IPS-18c (cell line): ENCODE data around the gene PTGR3.

Source experiments
- H3K4me3 ChIP-seq: 2 replicates; pipeline ENCODE4 v1.7.0; 2013; ENCODE audit warnings: low read depth, mild to moderate bottlenecking, low read length, moderate library complexity; ENCODE audit not compliant: insufficient read depth
- H3K9me3 ChIP-seq: one replicate; pipeline ENCODE4 v1.6.1; 2013; ENCODE audit warnings: mild to moderate bottlenecking, low read length, moderate library complexity; ENCODE audit not compliant: control insufficient read depth, insufficient read depth

PTGR3 gene

DNA sequence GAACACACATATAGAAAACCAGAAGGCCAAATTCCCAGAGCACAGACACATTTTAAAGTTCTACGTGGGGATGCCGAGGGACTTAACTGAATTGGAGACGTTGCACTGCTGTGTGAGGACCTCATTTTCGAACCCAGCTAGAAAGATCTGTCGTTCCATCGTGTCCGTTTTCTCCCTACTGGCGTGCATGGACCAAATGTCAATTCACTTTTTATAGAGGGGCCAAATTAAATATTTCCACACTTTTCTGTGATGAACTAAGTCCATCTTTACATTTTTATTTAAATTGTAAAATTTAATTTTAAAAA lies 966 bp upstream of the PTGR3 start:
- peak overlapping the region; percentile 70 for H3K4me3 ChIP-seq
- H3K9me3 ChIP-seq: peaks cover 2% of the 10 kb centered on the region

DNA sequence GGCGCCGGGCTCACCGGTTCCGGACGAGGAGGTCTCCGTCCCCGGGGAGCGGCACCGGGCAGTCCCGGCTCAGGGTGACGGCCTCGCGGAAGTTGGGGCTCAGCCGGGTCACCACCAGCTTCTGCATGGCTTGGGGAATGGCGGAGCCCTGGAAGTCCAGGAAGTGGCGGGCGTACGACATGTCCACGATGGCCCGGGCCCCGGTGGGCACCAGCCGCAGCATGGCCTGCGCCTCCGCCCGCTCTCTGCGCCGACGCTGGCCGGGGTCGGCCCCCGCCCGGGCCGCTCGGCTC lies 157 bp downstream of the PTGR3 start:
- Histone ChIP-seq H3K9me3 (peaks cover 5% of the 10 kb centered on the region), H3K4me3 (peak overlapping the region; percentile 68)

DNA sequence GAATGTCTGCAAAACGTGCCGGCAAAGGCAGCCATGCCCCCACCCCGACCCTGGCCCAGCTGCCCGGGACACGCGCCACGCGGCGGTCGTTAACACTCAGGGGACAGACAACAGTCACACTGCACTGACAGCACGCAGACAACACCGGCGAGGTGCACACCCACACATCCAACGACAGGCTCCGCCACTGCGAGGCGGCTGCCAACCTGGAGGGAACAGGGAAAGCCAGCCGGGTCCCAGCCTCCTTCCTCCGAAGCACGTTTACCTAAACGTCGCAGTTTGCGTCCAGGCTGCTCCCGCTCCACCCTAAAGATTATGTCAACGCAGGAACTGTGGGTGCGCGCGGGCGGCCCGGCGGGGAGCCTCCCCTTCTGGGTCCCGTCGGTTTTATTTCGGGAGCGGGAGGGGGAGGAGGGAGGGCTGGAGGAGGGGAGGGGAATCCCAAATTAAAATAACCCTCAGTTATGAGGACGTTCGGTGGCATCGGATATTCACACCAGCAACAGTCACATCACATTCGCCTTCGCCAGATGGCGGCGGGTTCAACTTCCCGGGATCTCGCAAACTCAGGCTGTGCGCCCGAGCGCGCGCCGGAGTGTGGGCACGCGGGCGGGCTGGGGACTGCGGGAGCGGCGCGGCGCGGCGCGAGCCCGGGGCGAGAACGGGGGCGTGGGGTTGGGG lies 644 bp downstream of the PTGR3 start:
- H3K4me3 ChIP-seq: peak overlapping the region; percentile 68
- peaks cover 5% of the 10 kb centered on the region for H3K9me3 ChIP-seq

DNA sequence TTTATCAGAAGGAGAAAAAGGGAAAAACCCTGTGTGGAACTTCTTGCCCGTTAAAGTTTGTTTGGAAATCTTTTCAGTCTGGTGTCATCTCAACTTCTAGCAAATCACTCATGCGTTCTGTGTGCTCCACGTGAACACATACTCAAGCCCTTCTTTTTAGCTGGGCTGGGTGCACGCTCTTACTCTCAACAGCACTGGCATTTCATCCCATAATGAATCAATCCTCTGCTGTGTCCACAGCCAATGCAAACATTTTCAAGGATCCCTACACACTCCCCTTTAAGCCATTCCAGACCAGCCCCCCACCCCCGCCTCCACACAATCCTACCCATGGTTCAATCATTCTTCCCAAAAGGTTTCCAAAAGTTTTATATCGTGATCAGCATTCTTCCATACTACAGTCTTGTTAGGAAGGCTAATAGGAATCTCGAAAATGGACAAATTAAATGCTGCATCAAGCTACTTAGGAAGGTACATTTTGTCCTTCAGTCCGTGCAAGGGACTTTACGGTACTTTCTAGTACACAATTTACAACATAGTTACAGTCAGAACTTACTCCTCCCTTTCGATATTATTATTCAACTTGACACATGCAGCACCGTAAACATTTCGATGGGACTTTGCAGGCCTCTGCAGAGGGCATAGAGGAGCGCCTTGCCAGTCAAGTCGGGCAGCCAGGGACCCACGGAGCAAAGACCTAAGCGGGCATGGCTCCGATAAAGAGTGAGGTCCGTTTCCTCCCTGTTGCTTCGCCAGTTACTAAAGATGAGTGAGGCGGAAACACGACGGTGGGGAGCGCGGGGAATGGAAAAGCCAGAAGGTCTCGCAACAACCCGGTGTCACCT lies 1.4 kb downstream of the PTGR3 start:
- Histone ChIP-seq H3K9me3 (peaks cover 5% of the 10 kb centered on the region), H3K4me3 (peak overlapping the region; percentile 68)

GRCh38 chr18:75206452-75207309 lies 2.3 kb downstream of the PTGR3 start:
- H3K9me3 ChIP-seq: peaks cover 5% of the 10 kb centered on the region
- H3K4me3 ChIP-seq: peak overlapping the region; percentile 21; the same call in 1 of the 2 replicates

DNA sequence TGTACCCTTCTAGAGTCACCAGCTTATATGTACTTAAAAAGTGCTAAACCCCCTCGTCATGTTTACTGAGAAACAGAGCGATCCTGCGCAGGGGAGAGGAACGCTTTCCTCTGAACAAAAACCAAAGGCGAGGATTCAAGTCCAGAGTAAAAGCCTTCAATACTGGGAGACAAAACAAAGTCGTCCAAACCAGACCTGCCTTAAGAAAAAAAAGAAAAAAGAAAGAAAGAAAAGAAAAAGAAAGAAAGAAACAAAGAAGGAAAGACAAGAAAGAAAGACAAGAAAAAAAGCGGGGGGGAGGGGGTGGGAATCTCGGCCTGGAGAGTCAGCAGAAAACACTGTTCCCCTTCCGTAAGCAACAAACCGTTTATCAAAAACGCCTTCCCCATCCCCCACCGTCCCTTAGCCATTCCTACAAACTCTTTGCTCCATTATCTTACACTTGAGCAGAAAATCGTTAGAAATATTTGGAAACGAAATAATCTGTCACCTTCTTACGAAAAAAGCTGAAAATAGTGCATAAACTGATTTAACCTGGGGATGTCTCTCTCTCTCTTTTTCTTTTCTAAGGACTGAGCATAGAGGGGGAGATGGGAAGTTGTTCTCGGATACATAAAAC lies 3.3 kb downstream of the PTGR3 start:
- H3K4me3 ChIP-seq: peak overlapping the region; percentile 51; the same call in 1 of the 2 replicates
- peaks cover 3% of the 10 kb centered on the region for H3K9me3 ChIP-seq

- peak overlapping the region; percentile 51 for H3K4me3 ChIP-seq
- peaks cover 3% of the 10 kb centered on the region for H3K9me3 ChIP-seq
Observed at GRCh38 chr18:75204732-75205513, 4.0 kb downstream of the PTGR3 start.

- H3K4me3 ChIP-seq: peak overlapping the region; percentile 51
- peaks cover 3% of the 10 kb centered on the region for H3K9me3 ChIP-seq
Observed at GRCh38 chr18:75204269-75204731, 4.6 kb downstream of the PTGR3 start.

DNA sequence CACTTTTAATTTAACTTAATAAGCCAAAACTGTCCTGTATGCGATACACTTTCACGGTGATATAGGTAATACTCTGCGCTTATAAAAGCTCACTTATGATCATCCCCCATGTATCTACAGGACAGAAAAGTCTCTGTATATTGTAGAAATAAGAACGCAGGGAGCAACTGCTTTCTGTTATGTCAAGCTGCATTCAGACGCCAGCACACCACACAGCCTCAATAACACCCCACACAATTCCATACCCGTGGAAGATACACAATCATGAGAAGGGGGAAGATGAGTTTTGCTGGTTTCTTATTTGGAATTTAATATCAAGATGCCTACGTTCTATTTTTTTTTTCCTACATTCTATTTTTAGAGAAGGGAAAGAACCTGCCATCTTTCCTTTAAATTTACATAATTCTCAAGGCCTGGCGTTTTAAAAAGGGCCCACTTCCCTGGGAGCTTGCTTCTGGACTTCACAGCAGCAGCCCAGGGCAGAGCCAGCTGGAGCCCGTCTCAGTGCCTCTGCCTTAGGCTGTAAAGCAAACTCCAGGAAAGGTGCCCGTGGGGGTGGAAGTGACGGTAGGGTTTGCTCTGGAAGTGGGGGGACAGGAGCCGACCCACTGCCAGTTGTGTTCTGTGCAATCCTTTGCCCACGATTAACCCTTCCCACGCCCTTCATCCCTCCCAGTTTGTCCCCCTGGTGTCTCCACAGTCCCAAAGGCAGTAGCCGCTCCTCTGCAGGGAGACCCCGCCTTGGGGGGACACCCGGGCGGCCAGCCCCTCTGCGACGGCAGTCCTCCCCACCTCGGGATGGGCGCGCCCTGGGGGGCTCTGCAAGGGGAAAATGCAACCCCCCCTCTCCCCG lies 5.3 kb downstream of the PTGR3 start:
- Histone ChIP-seq H3K9me3 (peaks cover 3% of the 10 kb centered on the region), H3K4me3 (peak overlapping the region; percentile 51; the same call in 1 of the 2 replicates)

DNA sequence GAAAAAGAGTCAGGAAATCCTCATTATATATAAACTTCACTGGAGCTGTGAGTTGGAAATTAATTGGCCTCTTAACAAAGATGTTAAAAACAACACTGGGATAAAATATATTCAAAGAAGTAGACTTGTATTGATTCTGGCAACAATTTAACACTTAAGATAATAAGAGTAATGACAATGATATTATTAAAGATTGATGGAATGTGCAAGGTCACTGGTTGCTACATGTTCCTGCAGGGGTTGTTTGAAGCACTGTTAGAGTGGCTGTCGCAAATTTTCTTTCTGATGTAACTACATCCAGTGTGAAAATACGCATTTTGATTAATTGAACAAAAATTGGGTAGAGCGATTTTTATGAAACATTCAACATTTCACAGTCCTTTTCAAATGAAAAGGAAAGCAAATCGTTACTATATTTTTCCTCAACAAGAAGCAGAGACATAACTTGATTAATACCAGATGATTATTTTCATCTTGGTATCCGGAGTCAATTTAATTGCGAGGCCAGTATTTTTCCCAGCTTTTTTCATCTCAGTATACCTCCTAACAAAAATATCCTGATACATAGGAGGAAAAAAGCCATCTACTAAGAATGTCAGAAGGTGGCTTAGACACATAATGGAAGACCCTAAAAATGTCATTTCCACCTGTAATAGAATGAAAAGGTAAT lies 6.1 kb downstream of the PTGR3 start:
- Histone ChIP-seq H3K4me3 (no peak overlapping the region), H3K9me3 (peaks cover 3% of the 10 kb centered on the region)

DNA sequence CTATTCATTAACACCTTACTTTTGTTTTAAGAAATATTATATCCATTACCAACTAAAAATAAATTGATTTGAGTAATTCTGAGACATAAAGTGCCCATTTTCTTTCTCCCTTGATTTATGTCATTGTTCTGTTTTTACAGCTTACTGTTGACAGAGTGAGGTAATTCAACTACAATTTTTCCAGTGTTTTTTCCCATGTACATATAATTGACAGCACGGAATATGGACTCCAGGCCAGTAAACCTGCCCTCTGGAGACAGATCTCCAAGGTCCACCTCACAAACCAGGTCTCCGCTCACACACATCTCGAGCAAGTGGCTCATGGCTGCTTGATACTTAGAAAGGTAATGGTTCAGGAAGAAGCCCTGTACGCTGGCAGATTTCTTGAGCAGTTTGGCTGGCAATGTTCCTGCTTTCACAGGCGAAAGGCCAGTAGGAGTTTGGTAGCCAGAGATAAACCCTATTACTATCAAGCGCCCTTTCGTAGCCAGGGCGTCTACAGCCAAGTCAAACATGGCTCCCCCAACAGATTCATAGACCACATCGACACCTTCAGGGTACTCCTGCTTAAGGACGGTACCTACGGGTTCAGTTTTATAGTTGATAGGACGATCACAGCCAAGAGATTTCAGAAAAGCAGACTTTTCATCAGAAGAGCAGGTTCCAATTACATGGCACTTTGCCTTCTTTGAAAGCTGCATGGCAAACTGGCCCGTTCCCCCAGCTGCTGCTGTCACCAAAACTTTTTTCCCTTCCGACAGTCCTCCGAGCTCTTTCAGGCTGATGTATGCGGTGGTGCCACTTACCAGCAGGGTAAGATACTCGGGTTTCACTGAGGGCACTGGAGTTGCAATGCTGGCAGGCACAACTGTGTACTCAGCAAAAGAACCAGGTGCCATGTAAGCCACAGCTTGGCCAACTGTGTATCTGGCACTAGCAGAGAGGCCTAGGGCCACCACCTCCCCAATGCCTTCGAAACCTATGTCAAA lies 7.4 kb downstream of the PTGR3 start:
- no peak overlapping the region for H3K4me3 ChIP-seq
- H3K9me3 ChIP-seq: peaks cover 3% of the 10 kb centered on the region

GRCh38 chr18:75200605-75201280 lies 8.2 kb downstream of the PTGR3 start:
- no peak overlapping the region for H3K4me3 ChIP-seq

DNA sequence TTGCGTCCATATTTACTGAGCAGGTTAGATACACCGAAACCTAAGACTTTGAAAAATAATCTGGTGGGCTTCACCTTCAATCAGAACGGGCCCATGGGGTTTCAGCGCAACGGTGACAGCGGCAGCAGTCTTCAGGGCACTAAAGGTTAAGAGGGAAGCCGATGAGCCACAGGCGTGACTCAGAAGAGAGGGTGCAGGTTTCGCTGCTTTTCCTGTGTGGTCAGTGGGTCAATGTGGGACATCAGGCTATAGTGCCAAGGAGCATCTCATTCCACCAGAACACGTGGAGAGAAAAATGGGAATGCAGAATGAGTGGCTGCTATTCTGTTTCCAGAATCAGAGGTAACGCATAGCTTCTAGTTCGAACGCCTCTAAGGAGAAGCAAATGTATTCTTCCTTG lies 8.9 kb downstream of the PTGR3 start:
- H3K9me3 ChIP-seq: peaks cover 3% of the 10 kb centered on the region

More at GRCh38 chr18:75200605-75201280, 8.2 kb downstream of the PTGR3 start:
- peaks cover 3% of the 10 kb centered on the region for H3K9me3 ChIP-seq

GRCh38 chr18:75199327-75199726 lies 9.6 kb downstream of the PTGR3 start:
- no peak overlapping the region for H3K4me3 ChIP-seq
- H3K9me3 ChIP-seq: peaks cover under 1% of the 10 kb centered on the region

More for the DNA sequence above, 8.9 kb downstream of the PTGR3 start:
- H3K4me3 ChIP-seq: no peak overlapping the region
